ENCODE results near the gene TPP1. TPM values are rescaled to one million over a fixed set of nuclear protein-coding genes. Genes with fewer than 3 reads are reported as not detected.

Gene TPP1
- total RNA-seq, 4 donors from 2014 or later = 27.1 to 74.9 (median 40.7) TPM

DNA sequence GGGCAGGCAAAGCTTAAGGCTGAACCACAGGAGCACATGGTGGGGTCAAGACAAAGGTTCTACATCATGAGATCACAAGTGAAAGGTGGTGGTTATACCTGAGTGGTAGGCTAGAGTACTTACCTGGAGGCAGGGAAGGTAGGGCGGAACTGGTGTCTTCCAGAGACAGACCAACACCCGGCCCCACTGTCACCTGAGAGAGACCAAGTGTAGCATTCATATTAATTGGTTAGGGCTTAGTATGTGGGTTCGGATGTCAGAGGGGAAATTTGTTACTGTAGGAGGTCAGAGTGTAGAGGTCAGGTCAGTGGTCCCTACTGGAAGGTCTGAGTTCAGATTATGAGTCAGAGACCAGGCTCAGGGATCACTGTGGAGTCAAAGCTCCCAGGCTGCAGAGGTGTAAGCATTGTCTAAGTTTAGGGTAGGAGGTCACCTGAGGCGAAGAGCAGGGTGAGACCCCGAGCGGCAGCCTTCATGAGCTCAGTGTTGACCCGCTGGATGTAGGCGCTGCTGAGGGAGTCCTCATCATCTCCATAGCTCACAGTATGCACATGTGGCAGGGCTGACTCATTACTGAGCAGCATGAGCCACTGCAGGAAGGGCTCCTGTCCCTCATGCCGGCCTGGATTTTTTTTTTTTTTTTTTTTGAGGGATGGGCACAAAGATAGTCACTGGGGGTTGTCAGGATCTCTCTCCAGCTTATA lies 3.2 kb downstream of the TPP1 start:
- peak in 1 of 2 donors; percentile 14 for DNase-seq
- TF ChIP-seq, protein P1, sequence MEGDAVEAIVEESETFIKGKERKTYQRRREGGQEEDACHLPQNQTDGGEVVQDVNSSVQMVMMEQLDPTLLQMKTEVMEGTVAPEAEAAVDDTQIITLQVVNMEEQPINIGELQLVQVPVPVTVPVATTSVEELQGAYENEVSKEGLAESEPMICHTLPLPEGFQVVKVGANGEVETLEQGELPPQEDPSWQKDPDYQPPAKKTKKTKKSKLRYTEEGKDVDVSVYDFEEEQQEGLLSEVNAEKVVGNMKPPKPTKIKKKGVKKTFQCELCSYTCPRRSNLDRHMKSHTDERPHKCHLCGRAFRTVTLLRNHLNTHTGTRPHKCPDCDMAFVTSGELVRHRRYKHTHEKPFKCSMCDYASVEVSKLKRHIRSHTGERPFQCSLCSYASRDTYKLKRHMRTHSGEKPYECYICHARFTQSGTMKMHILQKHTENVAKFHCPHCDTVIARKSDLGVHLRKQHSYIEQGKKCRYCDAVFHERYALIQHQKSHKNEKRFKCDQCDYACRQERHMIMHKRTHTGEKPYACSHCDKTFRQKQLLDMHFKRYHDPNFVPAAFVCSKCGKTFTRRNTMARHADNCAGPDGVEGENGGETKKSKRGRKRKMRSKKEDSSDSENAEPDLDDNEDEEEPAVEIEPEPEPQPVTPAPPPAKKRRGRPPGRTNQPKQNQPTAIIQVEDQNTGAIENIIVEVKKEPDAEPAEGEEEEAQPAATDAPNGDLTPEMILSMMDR (IDR thresholded peaks at IDR 0.05) = no peak
- TF ChIP-seq POLR2A (IDR thresholded peaks at IDR 0.05) = no peak
- Histone ChIP-seq H3K27ac (no peak overlapping the region), H3K9me3 (no peaks in the 10 kb centered on the region), H3K4me1 (peaks cover 0 to 26% of the 10 kb centered on the region in 2 donors), H3K36me3 (no peaks in the 10 kb centered on the region), H3K4me3 (no peak overlapping the region), H3K27me3 (no peaks in the 10 kb centered on the region)
- intact Hi-C loops (cut with DNase I; ENCODE audit: low total_unique reads) = loop anchor here (10.0 kb wide), 1 partner anchor 69 kb away; the partner anchor contains the start of gene MRPL17

- intact Hi-C loops (cut with DNase I; ENCODE audit: low total_unique reads) = loop anchor here (10.0 kb wide), 1 partner anchor 70 kb away; the partner anchor contains the start of gene MRPL17
- Histone ChIP-seq H3K9me3 (no peaks in the 10 kb centered on the region), H3K27ac (peak overlapping the region in 1 of 2 donors; percentile 29), H3K27me3 (no peaks in the 10 kb centered on the region), H3K36me3 (no peaks in the 10 kb centered on the region), H3K4me3 (no peak overlapping the region), H3K4me1 (peaks cover 0 to 30% of the 10 kb centered on the region in 2 donors)
- DNase-seq = peak in 1 of 2 donors; percentile 12
- TF ChIP-seq POLR2A (IDR thresholded peaks at IDR 0.05) = no peak
- TF ChIP-seq, protein P1 (IDR thresholded peaks at IDR 0.05) = no peak
Observed at GRCh38 chr11:6615046-6615445, 4.2 kb downstream of the TPP1 start.

DNA sequence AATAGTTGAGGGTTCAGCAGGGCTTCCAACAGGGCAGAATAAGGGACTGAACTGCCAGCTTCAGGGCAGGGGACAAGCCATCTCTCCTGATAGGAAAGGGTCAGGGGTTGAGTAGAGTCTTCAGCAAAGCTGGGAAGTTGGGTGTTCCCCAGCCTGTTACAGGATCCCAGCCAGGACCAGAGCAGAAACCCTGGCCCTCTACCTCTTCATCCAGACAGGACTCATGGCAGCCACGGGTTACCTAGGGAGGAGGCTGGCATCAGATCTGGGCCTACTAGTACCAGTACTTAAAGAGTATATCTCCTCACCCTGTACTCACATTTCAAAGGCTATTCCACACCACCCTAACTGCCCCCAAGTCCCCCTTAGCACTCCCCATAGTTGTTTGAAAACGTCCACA lies 4.8 kb downstream of the TPP1 start:
- DNase-seq = peak in 1 of 2 donors; percentile 12
- no peak overlapping the region for H3K27ac ChIP-seq
- H3K4me1 ChIP-seq = peaks cover 0 to 25% of the 10 kb centered on the region in 2 donors
- intact Hi-C loops (cut with DNase I; ENCODE audit: low total_unique reads) = loop anchor here (10.0 kb wide), 1 partner anchor 70 kb away; the partner anchor contains the start of gene MRPL17
- no peaks in the 10 kb centered on the region for H3K36me3 ChIP-seq
- no peak overlapping the region for H3K4me3 ChIP-seq
- no peaks in the 10 kb centered on the region for H3K9me3 ChIP-seq
- H3K27me3 ChIP-seq = no peaks in the 10 kb centered on the region
- TF ChIP-seq, protein P1 (IDR thresholded peaks at IDR 0.05) = no peak
- TF ChIP-seq POLR2A (IDR thresholded peaks at IDR 0.05) = no peak

GRCh38 chr11:6613496-6613895 lies 5.7 kb downstream of the TPP1 start:
- H3K4me3 ChIP-seq = no peak overlapping the region
- H3K9me3 ChIP-seq = no peaks in the 10 kb centered on the region
- peaks cover under 1 to 25% of the 10 kb centered on the region in 2 donors for H3K4me1 ChIP-seq
- no peak for DNase-seq
- H3K36me3 ChIP-seq = no peaks in the 10 kb centered on the region
- intact Hi-C loops (cut with DNase I; ENCODE audit: low total_unique reads) = loop anchor here (10.0 kb wide), 1 partner anchor 71 kb away; the partner anchor contains the start of gene MRPL17
- no peaks in the 10 kb centered on the region for H3K27me3 ChIP-seq
- H3K27ac ChIP-seq = peak overlapping the region; percentile 99
- TF ChIP-seq, protein P1 (IDR thresholded peaks at IDR 0.05) = no peak
- TF ChIP-seq POLR2A (IDR thresholded peaks at IDR 0.05) = no peak
